HepG2 (cell line): ENCODE measurements around the gene KCNH8. TPM values are rescaled to one million over a fixed set of nuclear protein-coding genes. Genes with fewer than 3 reads are reported as not detected.
A peak's percentile ranks its signal among the peaks of the same experiment; 100 is the strongest.

Experiments
- ATAC-seq: fragments of 200-7000 bp; cut with Tn5 transposase; 3 replicates; pipeline ENCODE4 v1.9.1; 2020; ENCODE audit warnings: mild to moderate bottlenecking, moderate library complexity
- BruUV-seq: library from RNA; stranded (reverse); fragments of 400-500 nt; replicated peaks from 2 replicates; lab custom pipeline; 2021; lab: Mats Ljungman, UMichigan
- CTCF ChIA-PET: fragments of 300-600 bp; formaldehyde crosslinking; extraction: SDS; loops from one replicate; lab custom pipeline; 2021; ENCODE audit warnings: low total read pairs, inconsistent platforms, low intra/inter-chr PET ratio; lab: Yijun Ruan, JAX
- POLR2A ChIA-PET: fragments of 350-600 bp; sonication (Branson Sonifier 250); formaldehyde crosslinking; loops from one replicate; lab custom pipeline; 2020; ENCODE audit warnings: antibody characterized with exemption, inconsistent platforms; lab: Yijun Ruan, JAX
- DNase-seq: peaks from one replicate; pipeline ENCODE4 v3.0.0-alpha.2; 2015; ENCODE audit warnings: low spot score
- FAIRE-seq: peaks from 3 replicates; lab custom pipeline; 2011; peaks lifted over from hg19 to GRCh38; lab: Jason Lieb, UNC
- H2AFZ ChIP-seq: one replicate; pipeline ENCODE4 v1.6.1; 2011; ENCODE audit warnings: low read length, inconsistent platforms
- H3K27ac ChIP-seq: fragments of 300-600 bp; 3 replicates; pipeline ENCODE4 v1.8.0; 2011; ENCODE audit warnings: mixed run types, mild to moderate bottlenecking, mixed read lengths, low read length, inconsistent platforms; ENCODE audit not compliant: insufficient read depth; ENCODE audit errors: extremely low read length
- H3K27me3 ChIP-seq, 2 experiments: fragments of 200-600 bp in 1 of 2; 2 replicates in 1 of 2; 3 replicates in 1 of 2; pipeline versions ENCODE4 v1.6.0 to v1.8.0; 2011; ENCODE audit warnings: low read length in 2 of 2, mild to moderate bottlenecking in 2 of 2, moderate library complexity in 2 of 2, inconsistent platforms in 1 of 2; ENCODE audit not compliant: insufficient read depth in 2 of 2, control insufficient read depth in 1 of 2
- H3K36me3 ChIP-seq, 2 experiments: fragments of 200-600 bp in 1 of 2; replicated peaks in 1 of 2; 2 replicates in 1 of 2; 3 replicates in 1 of 2; pipeline versions ENCODE4 v1.5.1 to v1.8.0; 2011; ENCODE audit warnings: low read length in 2 of 2, inconsistent platforms in 1 of 2; ENCODE audit not compliant: insufficient read depth in 2 of 2, control insufficient read depth in 1 of 2
- H3K4me1 ChIP-seq: 2 replicates; pipeline ENCODE4 v1.5.1; 2012; ENCODE audit warnings: low read length, inconsistent platforms; ENCODE audit not compliant: insufficient read depth
- H3K4me2 ChIP-seq: 2 replicates; pipeline ENCODE4 v1.6.0; 2011; ENCODE audit warnings: low read depth, low read length, inconsistent platforms
- H3K4me3 ChIP-seq, 3 experiments: fragments of 200-600 bp in 1 of 3; sonication (generic), shearing (Covaris generic) in 1 of 3; replicated peaks in 1 of 3; 2 replicates each; pipeline ENCODE4 v1.5.1; 2011 to 2016; ENCODE audit warnings: low read length in 3 of 3, inconsistent platforms in 2 of 3, low read depth in 2 of 3, mild to moderate bottlenecking in 2 of 3, control low read depth in 1 of 3, mixed read lengths in 1 of 3; ENCODE audit not compliant: insufficient read depth in 1 of 3
- H3K79me2 ChIP-seq: one replicate; pipeline ENCODE4 v1.6.1; 2011; ENCODE audit warnings: low read length, inconsistent platforms; ENCODE audit not compliant: insufficient read depth
- H3K9ac ChIP-seq: 2 replicates; pipeline ENCODE4 v1.6.0; 2011; ENCODE audit warnings: mild to moderate bottlenecking, low read depth, low read length, inconsistent platforms; ENCODE audit not compliant: insufficient read depth
- H3K9me3 ChIP-seq: 2 replicates; pipeline ENCODE4 v1.5.1; 2012; ENCODE audit warnings: mild to moderate bottlenecking, low read length
- H4K20me1 ChIP-seq: 2 replicates; pipeline ENCODE4 v1.6.0; 2011; ENCODE audit warnings: inconsistent platforms, mild to moderate bottlenecking, low read length, moderate library complexity; ENCODE audit not compliant: insufficient read depth
- HNRNPK ChIP-seq: fragments of 200-400 bp; formaldehyde crosslinking; IDR thresholded peaks from 2 replicates; pipeline ENCODE4 v1.6.1; 2018; ENCODE audit warnings: low read length, low read depth, moderate library complexity, mild to moderate bottlenecking; ENCODE audit not compliant: poor library complexity, severe bottlenecking
- KLF16 ChIP-seq, 2 experiments: sonication (generic) in 1 of 2; formaldehyde crosslinking in 1 of 2; IDR thresholded peaks; 2 replicates each; pipeline versions ENCODE4 v1.6.1 to v1.8.0; 2016 to 2023; ENCODE audit warnings: missing genetic modification reagents in 2 of 2, missing compliant biosample characterization in 1 of 2
- MAFF ChIP-seq: IDR thresholded peaks from 2 replicates; pipeline ENCODE4 v1.6.1; 2011; ENCODE audit warnings: low read depth, low read length, improper control_type of control experiment
- MAFK ChIP-seq, 2 experiments: IDR thresholded peaks in 1 of 2; conservative IDR thresholded peaks in 1 of 2; 2 replicates each; pipeline ENCODE4 v1.6.1; 2011; ENCODE audit warnings: improper control_type of control experiment in 2 of 2, low read length in 2 of 2
- MAZ ChIP-seq, 2 experiments: sonication (generic) in 1 of 2; formaldehyde crosslinking in 1 of 2; IDR thresholded peaks; 2 replicates each; pipeline versions ENCODE4 v1.5.0 to v1.6.1; 2012 to 2020; ENCODE audit warnings: low read depth in 2 of 2, mild to moderate bottlenecking in 2 of 2, borderline replicate concordance in 1 of 2, improper control_type of control experiment in 1 of 2, low read length in 1 of 2, missing genetic modification reagents in 1 of 2, moderate library complexity in 1 of 2
- YEATS4 ChIP-seq: sonication (generic); formaldehyde crosslinking; IDR thresholded peaks from 2 replicates; pipeline ENCODE4 v1.4.0; 2020; ENCODE audit warnings: missing genetic modification reagents, borderline replicate concordance
- ZMAT3 ChIP-seq: sonication (generic); formaldehyde crosslinking; conservative IDR thresholded peaks from 2 replicates; pipeline ENCODE4 v1.7.0; 2021; ENCODE audit warnings: missing genetic modification reagents
- ZNF562 ChIP-seq: sonication (generic); formaldehyde crosslinking; IDR thresholded peaks from 2 replicates; pipeline ENCODE4 v1.8.0; 2022; ENCODE audit warnings: missing genetic modification reagents, borderline replicate concordance
- ZNF567 ChIP-seq: sonication (generic); formaldehyde crosslinking; IDR thresholded peaks from 2 replicates; pipeline ENCODE4 v1.8.1; 2023; ENCODE audit warnings: mild to moderate bottlenecking, missing genetic modification reagents, borderline replicate concordance
- ZNF747 ChIP-seq: sonication (generic); formaldehyde crosslinking; IDR thresholded peaks from 2 replicates; pipeline ENCODE4 v1.8.1; 2023; ENCODE audit warnings: missing genetic modification reagents, mild to moderate bottlenecking, borderline replicate concordance
- WGBS: methylation state at CpG from one replicate; pipeline ENCODE4 v1.1.6; 2017; ENCODE audit warnings: low lambda C conversion rate; 5-methylcytosine and 5-hydroxymethylcytosine counted together
- in situ Hi-C: cut with HindIII; loops from 2 replicates; pipeline ENCODE4 v1.10.0; 2017; ENCODE audit warnings: low pct_unique_long_range_greater_than_20kb; ENCODE audit not compliant: extremely low pct_ligation_motif_present
- intact Hi-C: fragments of 100-400 bp; cut with micrococcal nuclease; formaldehyde crosslinking; loops from one replicate; pipeline ENCODE4 v1.10.0; 2022; ENCODE audit not compliant: unreplicated experiment
- polyA plus RNA-seq, 8 experiments: library from polyadenylated mRNA; depleted of rRNA in 3 of 8; stranded (reverse) in 7 of 8; unstranded in 1 of 8; fragments of >200 nt; fragmentation: Illumina TruSeq in 4 of 8; extraction: Trizol in 4 of 8; gene quantifications; 2 replicates each; pipeline versions ENCODE4 v1.2.1 to v1.2.3, GENCODE V29; 2011 to 2016; ENCODE audit warnings: low read depth in 4 of 8, missing spikeins in 1 of 8, mixed read lengths in 1 of 8; ENCODE audit not compliant: insufficient read depth in 1 of 8
- total RNA-seq, 5 experiments: library from RNA; depleted of rRNA; stranded (reverse); fragments of >200 nt; fragmentation: Illumina TruSeq; extraction: Trizol; gene quantifications; 2 replicates each; pipeline ENCODE4 v1.2.3, GENCODE V29; 2016; ENCODE audit warnings: low read depth in 1 of 5
- TF ChIP-seq, protein P1 (sequence below): sonication (generic); formaldehyde crosslinking; IDR thresholded peaks from 2 replicates; pipeline ENCODE4 v1.4.0; 2020; ENCODE audit warnings: missing genetic modification reagents, borderline replicate concordance

KCNH8 gene
- total and polyA plus RNA-seq, 2 of the 13 experiments (the other 11 are each of a cell fraction or from before 2014, with no cell fraction given) = 0.04 TPM; not detected in 1

DNA sequence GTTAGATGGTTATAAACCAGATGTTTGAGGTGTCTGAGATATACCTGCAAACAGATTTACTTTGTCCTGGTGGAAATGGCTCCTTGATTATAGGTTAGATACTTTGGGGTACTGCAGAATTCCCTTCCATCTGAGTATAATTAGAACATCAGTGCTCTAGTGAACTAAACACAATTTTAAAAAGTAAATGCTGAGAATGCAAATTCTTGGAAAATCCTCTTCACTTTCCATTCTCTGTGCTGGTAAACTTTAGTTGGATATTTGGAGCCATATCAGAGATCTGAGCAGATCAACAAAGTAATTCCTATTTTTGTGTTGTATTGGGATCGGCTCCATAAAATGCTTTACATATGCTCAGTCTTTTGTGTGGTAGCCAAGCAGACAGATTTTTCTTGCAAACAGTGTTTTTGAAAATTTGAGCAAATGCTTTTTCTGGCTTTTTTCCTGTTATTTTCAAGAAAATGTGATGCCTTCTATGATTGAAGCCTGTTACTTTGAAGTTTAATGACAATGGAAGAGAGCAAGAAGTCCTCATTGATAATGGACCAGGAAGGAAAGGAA is 37.9 kb upstream of the KCNH8 start:
- POLR2A ChIA-PET = no interaction called here
- TF ChIP-seq MAFK (conservative IDR thresholded peaks at IDR 0.05 in 1 of 2, IDR thresholded peaks at IDR 0.05 in 1 of 2; ENCODE audit: low read length in 2 of 2) (peak; percentile 42 to 70; a peak in 2 of 4 replicates), YEATS4 (CRISPR knock-in tag) (no peak), MAFF (peak; percentile 50; the same call in 1 of the 2 replicates)
- TF ChIP-seq, all 625 proteins: peak for 2
- DNase-seq (no peak), FAIRE-seq (no peak), ATAC-seq (no peak)
- no peak overlapping the region for H3K4me2 ChIP-seq
- no peak overlapping the region for H3K27ac ChIP-seq
- H4K20me1 ChIP-seq = no peaks in the 10 kb centered on the region
- no peak overlapping the region for H3K4me3 ChIP-seq
- WGBS = 4% methylated on average over 1 of the region's 1 CpG
- no peak overlapping the region for H3K9ac ChIP-seq
- CTCF ChIA-PET = no interaction called here
- no TSS peak for BruUV-seq
- no peaks in the 10 kb centered on the region for H3K79me2 ChIP-seq
- no peaks in the 10 kb centered on the region for H3K36me3 ChIP-seq
- in situ Hi-C loops (no loop called here), intact Hi-C loops (no loop called here)
- no peak overlapping the region for H2AFZ ChIP-seq
- H3K4me1 ChIP-seq = no peaks in the 10 kb centered on the region
- no peaks in the 10 kb centered on the region for H3K27me3 ChIP-seq
- H3K9me3 ChIP-seq = no peaks in the 10 kb centered on the region

DNA sequence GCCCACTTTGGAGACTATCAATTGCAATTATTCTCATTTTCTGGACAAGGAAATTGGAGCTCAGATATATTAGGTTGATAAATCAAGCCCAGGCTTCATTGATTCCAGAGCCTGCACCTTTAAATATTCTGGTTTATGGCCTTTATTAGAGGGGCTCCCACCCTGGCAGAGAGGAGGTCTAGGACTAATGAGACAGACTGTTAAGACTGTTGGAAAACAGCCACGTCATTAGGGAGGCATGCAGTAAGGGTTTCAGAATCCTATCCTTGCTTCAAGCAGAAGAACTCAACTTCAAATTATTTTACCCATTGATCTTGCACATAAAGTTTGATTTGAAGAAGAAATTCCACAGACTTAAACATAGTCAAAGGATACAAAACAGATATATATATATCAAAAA is 33.8 kb upstream of the KCNH8 start:
- Histone ChIP-seq H3K27ac (no peak overlapping the region), H2AFZ (no peak overlapping the region), H3K4me2 (no peak overlapping the region), H3K79me2 (no peaks in the 10 kb centered on the region), H3K4me1 (no peaks in the 10 kb centered on the region), H3K4me3 (no peak overlapping the region), H4K20me1 (no peaks in the 10 kb centered on the region), H3K27me3 (no peaks in the 10 kb centered on the region), H3K36me3 (no peaks in the 10 kb centered on the region), H3K9me3 (no peaks in the 10 kb centered on the region), H3K9ac (no peak overlapping the region)
- in situ Hi-C loops (no loop called here), intact Hi-C loops (no loop called here)
- ChIA-PET CTCF (no interaction called here), POLR2A (no interaction called here)
- WGBS = 21% methylated on average over 1 of the region's 1 CpG
- no peak for DNase-seq
- ATAC-seq = no peak
- FAIRE-seq = no peak
- BruUV-seq = no TSS peak
- no peak for TF ChIP-seq ZMAT3
- TF ChIP-seq MAZ (IDR thresholded peaks at IDR 0.05; ENCODE audit: borderline replicate concordance, low read depth, low read length) = no peak
- no peak for TF ChIP-seq MAZ (CRISPR knock-in tag; IDR thresholded peaks at IDR 0.05; ENCODE audit: low read depth)
- TF ChIP-seq HNRNPK = no peak
- no peak for TF ChIP-seq ZNF567 (CRISPR knock-in tag)
- TF ChIP-seq, protein P1, sequence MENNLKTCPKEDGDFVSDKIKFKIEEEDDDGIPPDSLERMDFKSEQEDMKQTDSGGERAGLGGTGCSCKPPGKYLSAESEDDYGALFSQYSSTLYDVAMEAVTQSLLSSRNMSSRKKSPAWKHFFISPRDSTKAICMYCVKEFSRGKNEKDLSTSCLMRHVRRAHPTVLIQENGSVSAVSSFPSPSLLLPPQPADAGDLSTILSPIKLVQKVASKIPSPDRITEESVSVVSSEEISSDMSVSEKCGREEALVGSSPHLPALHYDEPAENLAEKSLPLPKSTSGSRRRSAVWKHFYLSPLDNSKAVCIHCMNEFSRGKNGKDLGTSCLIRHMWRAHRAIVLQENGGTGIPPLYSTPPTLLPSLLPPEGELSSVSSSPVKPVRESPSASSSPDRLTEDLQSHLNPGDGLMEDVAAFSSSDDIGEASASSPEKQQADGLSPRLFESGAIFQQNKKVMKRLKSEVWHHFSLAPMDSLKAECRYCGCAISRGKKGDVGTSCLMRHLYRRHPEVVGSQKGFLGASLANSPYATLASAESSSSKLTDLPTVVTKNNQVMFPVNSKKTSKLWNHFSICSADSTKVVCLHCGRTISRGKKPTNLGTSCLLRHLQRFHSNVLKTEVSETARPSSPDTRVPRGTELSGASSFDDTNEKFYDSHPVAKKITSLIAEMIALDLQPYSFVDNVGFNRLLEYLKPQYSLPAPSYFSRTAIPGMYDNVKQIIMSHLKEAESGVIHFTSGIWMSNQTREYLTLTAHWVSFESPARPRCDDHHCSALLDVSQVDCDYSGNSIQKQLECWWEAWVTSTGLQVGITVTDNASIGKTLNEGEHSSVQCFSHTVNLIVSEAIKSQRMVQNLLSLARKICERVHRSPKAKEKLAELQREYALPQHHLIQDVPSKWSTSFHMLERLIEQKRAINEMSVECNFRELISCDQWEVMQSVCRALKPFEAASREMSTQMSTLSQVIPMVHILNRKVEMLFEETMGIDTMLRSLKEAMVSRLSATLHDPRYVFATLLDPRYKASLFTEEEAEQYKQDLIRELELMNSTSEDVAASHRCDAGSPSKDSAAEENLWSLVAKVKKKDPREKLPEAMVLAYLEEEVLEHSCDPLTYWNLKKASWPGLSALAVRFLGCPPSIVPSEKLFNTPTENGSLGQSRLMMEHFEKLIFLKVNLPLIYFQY = no peak
- no peak for TF ChIP-seq ZNF562 (CRISPR knock-in tag)
- no peak for TF ChIP-seq KLF16 (CRISPR knock-in tag; IDR thresholded peaks at IDR 0.05)
- TF ChIP-seq ZNF747 (CRISPR knock-in tag) = no peak
